HG02840 (cell line): Measurements from ENCODE around the gene POU3F1.

Experiments used
- ATAC-seq: cut with Tn5 transposase; IDR thresholded peaks from one replicate; pipeline ENCODE4 v1.9.1; 2021; ENCODE audit warnings: mild to moderate bottlenecking, moderate library complexity, moderate number of reproducible peaks; ENCODE audit not compliant: unreplicated experiment, low FRiP score

The POU3F1 gene

GRCh38 chr1:38046333-38046883 lies at the start of gene POU3F1:
Gene POU3F1 (minus strand): TSS chr1:38046793. CDS start chr1:38046743, 50 bp downstream.
- peak; percentile 16 for ATAC-seq

- ATAC-seq, result no peak
Observed at GRCh38 chr1:38095454-38095931, 48.9 kb upstream of the POU3F1 start.

GRCh38 chr1:38094711-38095290 lies 48.2 kb upstream of the POU3F1 start:
- no peak for ATAC-seq

GRCh38 chr1:38093569-38094520 lies 47.3 kb upstream of the POU3F1 start:
- ATAC-seq, result no peak

GRCh38 chr1:38092256-38092655 lies 45.7 kb upstream of the POU3F1 start:
- ATAC-seq, result no peak

GRCh38 chr1:38090796-38091195 lies 44.2 kb upstream of the POU3F1 start:
- no peak for ATAC-seq

- ATAC-seq, result no peak
Observed at GRCh38 chr1:38089712-38090360, 43.2 kb upstream of the POU3F1 start.

- ATAC-seq, result no peak
Observed at GRCh38 chr1:38088791-38089190, 42.2 kb upstream of the POU3F1 start.

GRCh38 chr1:38088366-38088765 lies 41.8 kb upstream of the POU3F1 start:
- no peak for ATAC-seq

GRCh38 chr1:38087676-38088075 lies 41.1 kb upstream of the POU3F1 start:
- ATAC-seq, result no peak

- no peak for ATAC-seq
Observed at GRCh38 chr1:38085666-38086330, 39.2 kb upstream of the POU3F1 start.

- ATAC-seq, result no peak
Observed at GRCh38 chr1:38084700-38085099, 38.1 kb upstream of the POU3F1 start.

GRCh38 chr1:38084113-38084512 lies 37.5 kb upstream of the POU3F1 start:
- ATAC-seq, result no peak

- no peak for ATAC-seq
Observed at GRCh38 chr1:38083541-38083940, 36.9 kb upstream of the POU3F1 start.

GRCh38 chr1:38082769-38083263 lies 36.2 kb upstream of the POU3F1 start:
- ATAC-seq, result no peak

- ATAC-seq, result no peak
Observed at GRCh38 chr1:38079019-38079418, 32.4 kb upstream of the POU3F1 start.

- no peak for ATAC-seq
Observed at GRCh38 chr1:38077523-38078147, 31.0 kb upstream of the POU3F1 start.

GRCh38 chr1:38076455-38076854 lies 29.9 kb upstream of the POU3F1 start:
- no peak for ATAC-seq

- ATAC-seq, result no peak
Observed at GRCh38 chr1:38076038-38076437, 29.4 kb upstream of the POU3F1 start.

- ATAC-seq, result no peak
Observed at GRCh38 chr1:38075191-38075590, 28.6 kb upstream of the POU3F1 start.
